GM18519 (cell line): Measurements from ENCODE around the gene MGME1.

Source experiments
- ATAC-seq: cut with Tn5 transposase; IDR thresholded peaks from one replicate; pipeline ENCODE4 v1.9.1; 2021; ENCODE audit warnings: mild to moderate bottlenecking, moderate library complexity; ENCODE audit not compliant: unreplicated experiment, low FRiP score

MGME1 gene

DNA sequence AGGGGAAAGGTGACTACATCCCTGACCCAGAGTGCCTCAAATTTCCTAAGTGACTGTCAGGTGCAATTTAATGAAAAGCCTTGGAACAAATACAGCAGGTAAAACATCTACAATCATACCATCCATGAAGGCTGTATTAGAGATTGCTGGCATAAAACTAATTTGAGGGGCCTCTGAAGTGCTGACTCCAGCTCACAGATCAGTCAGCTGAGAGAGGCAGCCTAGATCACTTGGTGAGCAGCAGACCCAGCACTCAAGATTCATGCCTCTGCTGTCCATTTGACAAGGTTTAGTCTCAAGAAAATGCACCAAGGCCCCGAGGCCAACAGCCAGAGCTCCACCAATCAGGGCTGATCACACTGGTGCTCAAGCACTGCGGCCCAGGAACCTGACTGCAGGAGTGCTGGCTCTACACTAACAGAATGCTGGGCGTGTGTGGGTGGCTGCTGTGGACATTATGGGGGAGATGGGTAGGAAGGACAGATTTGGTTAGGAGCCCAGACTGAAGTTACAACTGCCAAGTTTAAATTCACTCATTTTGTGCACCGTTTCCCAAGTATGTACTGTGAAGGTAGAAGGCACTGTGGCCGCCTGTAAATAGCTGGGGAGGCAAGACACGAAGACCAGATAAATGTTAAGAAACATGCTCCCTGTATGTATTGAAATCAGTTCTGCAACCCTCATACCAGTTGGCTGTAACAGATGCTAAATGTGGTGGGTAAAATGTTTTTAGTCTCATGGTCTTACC, 28.4 kb upstream of the MGME1 start:
- ATAC-seq, result no peak

DNA sequence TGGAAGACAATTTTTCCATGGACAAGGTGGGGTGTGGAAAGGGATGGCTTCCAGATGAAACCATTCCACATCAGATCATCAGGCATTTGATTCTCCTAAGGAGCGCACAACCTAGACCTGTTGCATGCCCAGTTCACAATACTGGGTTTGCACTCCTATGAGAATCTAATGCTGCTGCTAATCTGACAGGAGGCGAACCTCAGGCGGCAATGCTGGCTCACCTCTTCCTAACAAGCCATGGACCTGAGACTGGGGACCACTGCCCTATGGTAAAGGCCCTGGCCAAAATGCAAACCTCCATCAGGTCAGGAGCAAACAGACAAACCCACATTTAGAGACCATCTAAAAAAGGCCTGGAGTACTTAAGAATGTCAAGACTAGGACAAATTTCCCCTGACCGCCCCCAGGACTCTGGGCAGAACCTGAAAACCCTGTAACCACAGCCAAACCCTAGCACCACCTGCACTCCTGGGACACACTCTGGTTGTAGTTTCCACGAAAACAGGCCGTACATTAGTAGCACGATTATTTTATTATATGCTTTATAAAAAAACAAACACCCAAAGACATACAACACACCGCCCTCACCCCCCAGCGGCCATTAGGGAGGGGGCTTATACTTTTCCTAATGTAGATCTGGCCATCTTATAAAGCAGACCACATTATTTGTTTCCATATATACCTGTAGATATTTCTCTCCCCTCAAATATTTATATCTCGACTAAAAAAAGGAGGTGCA, 27.6 kb upstream of the MGME1 start:
- ATAC-seq, result no peak

DNA sequence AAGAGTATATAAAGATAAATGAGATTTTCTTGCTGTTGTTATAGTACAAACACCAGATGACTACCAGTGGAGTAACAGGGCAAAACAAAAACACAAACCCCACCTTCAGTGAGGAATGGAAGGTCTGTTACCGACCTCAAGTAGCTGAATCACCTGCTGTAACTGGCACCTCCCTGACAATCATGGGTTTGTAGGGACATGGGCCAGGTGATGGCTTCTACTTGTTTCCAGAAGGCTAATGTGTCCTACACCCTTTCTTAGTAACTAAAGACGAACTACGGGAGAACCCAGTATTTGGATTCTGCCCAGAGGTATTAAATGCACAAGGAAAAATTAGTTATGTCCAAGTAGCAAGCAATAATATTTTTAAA, 27.0 kb upstream of the MGME1 start:
- ATAC-seq, result no peak

DNA sequence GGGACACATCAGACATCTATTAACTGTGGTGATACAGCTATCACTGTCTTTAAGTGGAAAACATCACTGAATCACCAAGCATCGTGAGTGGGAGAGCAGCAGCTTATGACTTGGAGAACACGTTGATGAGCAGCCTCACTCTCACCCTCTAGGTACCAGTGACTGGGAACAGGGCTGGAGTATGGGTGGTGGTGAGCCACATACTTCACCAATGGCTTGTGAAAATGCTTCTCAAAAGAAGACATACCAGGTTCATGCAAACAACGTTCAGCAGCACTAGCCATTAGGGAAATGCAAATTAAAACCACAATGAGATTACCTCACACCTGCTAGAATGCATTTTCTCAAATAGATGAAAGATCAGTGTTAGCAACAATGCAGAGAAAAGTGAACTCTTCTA, 25.5 kb upstream of the MGME1 start:
- ATAC-seq, result peak; percentile 35

GRCh38 chr20:17944854-17945474, 23.9 kb upstream of the MGME1 start:
- ATAC-seq, result no peak

GRCh38 chr20:17946040-17946439, 22.8 kb upstream of the MGME1 start:
- ATAC-seq, result no peak

DNA sequence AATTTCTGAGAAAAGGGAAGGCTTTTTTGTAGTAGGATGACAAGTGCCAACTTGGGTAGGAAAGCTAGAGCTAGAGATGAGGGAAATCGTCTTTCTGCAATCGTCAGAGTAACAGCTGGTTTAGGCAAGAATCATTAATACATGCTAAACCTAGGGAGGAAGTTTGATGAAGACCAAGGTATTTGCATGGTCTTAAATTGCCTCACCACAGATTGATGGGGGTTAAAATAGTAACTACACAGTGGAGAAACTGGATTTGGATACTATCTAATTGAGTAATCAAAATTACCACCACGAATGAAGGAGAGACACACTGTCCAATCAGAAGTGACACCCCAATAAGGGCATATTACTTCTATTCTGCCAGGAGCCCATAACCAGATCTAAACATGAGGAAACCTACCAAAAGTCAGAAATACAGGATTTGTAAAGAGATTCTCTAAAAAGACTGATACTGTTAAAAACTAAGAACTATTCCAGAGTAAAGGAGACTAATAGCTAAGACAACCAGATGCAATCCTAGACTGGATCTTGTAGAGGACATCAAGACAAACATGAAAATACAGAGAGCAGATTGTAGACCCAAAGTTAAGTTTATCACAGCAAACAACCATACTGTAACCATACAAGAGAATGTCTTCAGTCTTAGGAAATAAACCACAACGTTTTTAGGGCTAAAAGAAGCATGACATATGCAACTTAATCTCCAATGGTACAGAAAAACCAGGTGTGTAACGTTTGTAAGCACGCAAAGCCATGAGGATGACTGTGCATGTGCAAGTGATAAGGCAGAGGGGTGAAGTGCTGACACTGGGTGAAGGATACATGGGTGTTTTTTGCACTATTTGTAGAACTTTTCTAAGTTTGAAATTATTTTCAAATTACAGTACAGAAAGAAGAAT, 22.0 kb upstream of the MGME1 start:
- no peak for ATAC-seq

- no peak for ATAC-seq
Observed at GRCh38 chr20:17947474-17947815, 21.4 kb upstream of the MGME1 start.

DNA sequence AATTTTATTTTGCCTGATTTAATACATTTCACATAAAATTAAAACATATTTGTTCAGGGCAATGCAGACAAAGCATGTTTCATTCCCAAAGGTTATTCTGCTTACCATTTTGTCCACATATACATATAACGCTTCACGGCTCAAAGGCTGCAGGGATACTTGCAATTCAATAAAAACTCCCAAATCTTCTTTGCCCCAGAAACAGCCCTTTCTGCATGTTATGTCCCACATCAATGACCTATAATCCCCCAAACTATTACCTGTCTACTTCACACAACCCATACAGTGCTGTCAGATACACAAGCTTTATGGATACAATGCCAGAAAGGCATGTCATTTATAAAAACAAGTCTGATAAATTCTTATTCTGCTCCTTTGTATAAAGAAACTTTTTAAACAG, 20.4 kb upstream of the MGME1 start:
- ATAC-seq, result no peak

DNA sequence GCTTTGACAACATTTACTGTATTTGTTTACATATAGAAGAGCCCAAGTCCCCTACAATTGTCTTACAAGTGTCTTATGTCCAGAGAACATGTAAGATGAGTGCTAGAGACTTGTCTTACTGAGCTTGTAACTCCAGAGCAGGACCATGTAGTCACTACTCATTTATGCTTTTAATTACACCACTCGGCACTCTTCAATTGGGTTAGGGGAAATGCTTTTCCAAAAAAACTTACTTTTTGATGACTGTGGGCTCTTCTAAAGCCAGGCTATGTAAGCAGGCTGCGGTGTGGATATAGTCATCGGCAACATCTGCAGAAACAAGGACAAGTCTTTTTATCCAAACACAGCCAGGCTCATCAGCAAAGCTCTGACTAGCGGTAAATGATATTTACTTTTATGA, 18.9 kb upstream of the MGME1 start:
- no peak for ATAC-seq

GRCh38 chr20:17950670-17951069, 18.1 kb upstream of the MGME1 start:
- no peak for ATAC-seq

GRCh38 chr20:17951323-17951722, 17.5 kb upstream of the MGME1 start:
- no peak for ATAC-seq

GRCh38 chr20:17952692-17953684, 15.8 kb upstream of the MGME1 start:
- no peak for ATAC-seq

DNA sequence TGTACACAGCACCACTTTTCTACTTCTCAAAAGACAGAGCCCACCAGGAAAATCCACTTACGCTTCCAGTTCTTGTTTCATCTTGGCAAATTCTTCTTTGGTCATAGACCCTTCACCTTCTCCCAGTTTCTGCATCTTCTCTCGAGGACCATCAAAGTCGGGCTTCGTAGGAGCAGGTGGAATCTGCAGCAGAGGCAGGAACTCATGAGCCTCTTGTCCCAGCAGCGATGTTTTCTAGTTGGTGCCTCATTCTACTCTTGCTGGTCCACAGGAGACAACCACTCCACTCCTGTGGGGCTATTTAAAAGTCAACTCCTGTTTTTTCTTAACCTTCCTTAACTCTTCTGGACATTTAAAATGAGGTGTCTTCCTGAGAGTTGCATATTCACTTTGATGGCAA, 14.9 kb upstream of the MGME1 start:
- no peak for ATAC-seq

DNA sequence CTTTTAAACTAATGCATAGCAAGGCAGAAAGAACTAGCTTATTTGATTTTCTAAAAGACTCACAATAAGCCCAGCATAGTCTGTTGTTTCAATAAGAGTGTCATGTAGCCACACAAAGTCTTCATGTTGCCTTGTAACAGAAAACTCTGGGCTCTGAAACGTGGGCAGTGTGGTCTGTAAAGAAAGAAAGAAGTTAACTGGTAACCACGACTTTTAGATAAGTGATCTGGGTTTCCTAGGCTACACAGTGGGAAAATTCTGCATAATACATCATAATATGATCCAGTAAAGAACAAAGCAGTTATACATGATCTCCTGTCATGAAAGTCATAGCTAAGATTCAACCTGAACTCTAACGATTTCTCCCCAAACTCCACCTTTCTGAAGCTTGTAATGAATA, 13.5 kb upstream of the MGME1 start:
- ATAC-seq, result no peak

DNA sequence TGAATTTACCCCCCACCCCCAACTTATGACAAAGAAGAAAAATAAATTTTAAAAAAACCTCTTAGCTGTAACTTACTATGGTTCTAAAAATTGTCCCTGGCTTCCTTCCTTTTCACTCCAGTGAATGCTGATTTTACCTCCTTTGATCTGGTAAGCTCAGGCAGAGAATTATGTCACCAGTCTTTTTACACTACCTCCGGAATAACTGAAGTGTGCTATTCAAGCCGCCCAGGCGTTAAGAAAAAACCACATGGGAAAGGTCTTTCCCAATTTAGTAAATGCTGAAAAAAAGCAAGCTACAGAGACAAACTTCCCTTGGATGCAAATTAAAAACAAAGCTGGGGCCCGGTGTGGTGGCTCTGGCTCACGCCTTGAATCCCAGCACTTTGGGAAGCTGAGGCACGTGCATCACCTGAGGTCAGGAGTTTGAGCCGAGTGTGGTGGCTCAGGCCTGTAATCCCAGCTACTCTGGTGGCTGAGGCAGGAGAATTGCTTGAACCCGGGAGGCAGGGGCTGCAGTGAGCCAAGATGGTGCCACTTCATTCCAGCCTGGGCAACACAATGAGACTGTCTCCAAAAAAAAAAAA, 12.6 kb upstream of the MGME1 start:
- ATAC-seq, result no peak

GRCh38 chr20:17957505-17958363, 11.1 kb upstream of the MGME1 start:
- no peak for ATAC-seq
